GM18951 (cell line): Measurements from ENCODE around the gene RBM38.

ENCODE experiments used
- POLR2A ChIP-seq: IDR thresholded peaks from 4 replicates; pipeline ENCODE4 v1.6.1; 2011; ENCODE audit warnings: mild to moderate bottlenecking; ENCODE audit not compliant: insufficient read length, insufficient read depth; ENCODE audit errors: extremely low read depth
- in situ Hi-C: fragments of 300-500 bp; cut with MboI; formaldehyde crosslinking; loops from one replicate; pipeline ENCODE4 v1.12.0; 2022; ENCODE audit warnings: low sequenced_read_pairs, mixed read lengths, inconsistent platforms; ENCODE audit not compliant: unreplicated experiment

RBM38 gene

GRCh38 chr20:57405236-57406016, 14.2 kb downstream of the RBM38 start:
- in situ Hi-C loops: no loop called here

GRCh38 chr20:57407541-57407956, 16.4 kb downstream of the RBM38 start:
- in situ Hi-C loops: no loop called here
- no peak for TF ChIP-seq POLR2A

More at GRCh38 chr20:57405236-57406016, 14.2 kb downstream of the RBM38 start:
- no peak for TF ChIP-seq POLR2A

- in situ Hi-C loops: no loop called here
- TF ChIP-seq POLR2A: no peak
These were observed 16.9 kb downstream of the RBM38 start for GRCh38 chr20:57408131-57408530.

- no peak for TF ChIP-seq POLR2A
- in situ Hi-C loops: no loop called here
These were observed 17.5 kb downstream of the RBM38 start for GRCh38 chr20:57408536-57409233.

- in situ Hi-C loops: no loop called here
- TF ChIP-seq POLR2A: no peak
These were observed 18.1 kb downstream of the RBM38 start for GRCh38 chr20:57409316-57409671.

- in situ Hi-C loops: no loop called here
- TF ChIP-seq POLR2A: no peak
These were observed 18.6 kb downstream of the RBM38 start for GRCh38 chr20:57409672-57410397.

- in situ Hi-C loops: no loop called here
- peak; percentile 22 for TF ChIP-seq POLR2A
These were observed 19.3 kb downstream of the RBM38 start for GRCh38 chr20:57410398-57410920.

- in situ Hi-C loops: no loop called here
- no peak for TF ChIP-seq POLR2A
These were observed 19.7 kb downstream of the RBM38 start for GRCh38 chr20:57410924-57411323.

GRCh38 chr20:57411406-57412283, 20.4 kb downstream of the RBM38 start:
- no peak for TF ChIP-seq POLR2A
- in situ Hi-C loops: no loop called here

- in situ Hi-C loops: no loop called here
- no peak for TF ChIP-seq POLR2A
These were observed 21.3 kb downstream of the RBM38 start for GRCh38 chr20:57412347-57413029.

GRCh38 chr20:57413986-57414385, 22.8 kb downstream of the RBM38 start:
- in situ Hi-C loops: no loop called here
- no peak for TF ChIP-seq POLR2A
